ENCODE results near the gene SNTB2.

The SNTB2 gene

DNA sequence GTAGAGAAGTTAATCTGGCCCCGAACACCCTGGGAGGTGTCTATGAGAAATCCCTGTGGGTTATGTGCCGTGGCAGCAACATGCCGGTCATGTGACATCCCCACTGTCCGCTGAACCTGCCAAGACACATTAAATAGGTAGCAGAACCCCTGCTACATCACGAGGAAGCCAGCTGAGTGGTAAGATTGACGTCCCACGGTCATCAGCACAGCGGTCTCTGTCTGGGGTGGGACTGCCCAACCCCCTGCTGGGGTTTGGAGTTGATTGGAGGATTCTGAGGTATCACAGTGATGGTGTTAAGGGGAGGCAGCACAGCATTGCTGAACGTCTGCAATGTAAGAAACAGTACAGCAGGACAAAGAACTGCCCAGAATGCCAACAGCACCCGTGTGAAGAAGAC, 162.6 kb downstream of the SNTB2 start:
- no peak for DNase-seq

DNA sequence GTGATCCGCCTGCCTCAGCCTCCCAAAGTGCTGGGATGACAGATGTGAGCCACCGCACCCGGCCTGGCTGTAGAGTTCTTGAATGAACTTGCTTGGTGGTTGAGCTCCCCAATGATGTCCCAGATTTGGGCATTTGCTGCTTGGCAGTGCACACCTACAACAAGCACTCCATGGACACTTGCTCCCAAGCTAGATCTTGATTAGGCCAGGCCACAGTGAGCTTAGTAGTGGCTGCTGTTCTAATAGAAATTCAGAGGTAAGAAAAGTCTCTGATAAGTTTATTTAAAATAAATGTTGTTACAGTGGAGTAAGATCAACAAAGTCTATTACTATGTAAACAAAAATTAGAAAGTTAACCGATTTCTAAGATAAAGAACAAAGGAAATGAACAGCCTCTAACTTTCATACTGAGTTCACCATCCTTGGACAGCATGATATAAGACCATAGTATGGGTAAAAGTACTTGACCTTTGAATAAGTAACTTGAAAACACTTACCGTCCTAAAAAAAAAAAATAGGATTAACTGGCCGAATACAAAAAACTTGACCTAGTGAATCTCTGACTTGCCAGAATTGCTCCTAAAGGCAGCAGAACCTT, 163.7 kb downstream of the SNTB2 start:
- DNase-seq = no peak

DNA sequence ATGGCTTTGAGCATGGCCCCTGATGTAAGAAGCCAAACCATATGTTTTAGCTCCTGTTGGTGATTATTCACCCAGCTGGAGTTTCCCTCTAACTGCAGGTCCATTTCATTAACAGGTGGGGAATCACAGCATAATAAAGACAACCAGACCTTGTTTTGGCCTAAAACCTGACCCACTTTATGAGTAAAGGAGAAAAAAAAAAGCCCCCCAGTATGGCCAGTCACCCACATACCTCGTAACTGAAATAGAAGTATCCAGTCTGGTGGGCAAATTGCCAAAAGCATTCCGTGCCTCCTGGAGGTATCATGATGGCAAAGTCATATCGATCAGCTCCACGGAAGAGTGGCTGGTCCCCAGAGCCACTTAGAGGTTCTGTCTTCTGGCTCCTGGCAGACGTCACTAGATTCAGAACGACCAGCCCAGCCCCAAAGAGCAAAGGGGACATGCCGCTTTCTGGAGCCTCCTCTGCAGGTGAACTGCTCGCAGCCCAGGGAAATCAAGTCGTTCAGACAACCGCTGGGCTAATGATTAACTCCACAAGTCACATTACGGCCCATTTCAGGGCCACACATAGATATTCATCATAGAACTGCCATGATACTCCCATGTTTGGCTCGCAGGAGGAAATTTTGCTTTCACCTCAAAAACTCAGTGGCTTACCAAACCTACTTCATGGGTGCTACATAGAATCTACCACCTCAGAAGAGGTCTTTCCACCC, 164.5 kb downstream of the SNTB2 start, which contains the start of gene TMED6:
TMED6 (minus strand) TSS at position 478 of the 719 bp plus-strand sequence; CDS start at position 445, 33 bp downstream.
- no peak for DNase-seq
